ENCODE measurements around the gene CNOT10.

DNA sequence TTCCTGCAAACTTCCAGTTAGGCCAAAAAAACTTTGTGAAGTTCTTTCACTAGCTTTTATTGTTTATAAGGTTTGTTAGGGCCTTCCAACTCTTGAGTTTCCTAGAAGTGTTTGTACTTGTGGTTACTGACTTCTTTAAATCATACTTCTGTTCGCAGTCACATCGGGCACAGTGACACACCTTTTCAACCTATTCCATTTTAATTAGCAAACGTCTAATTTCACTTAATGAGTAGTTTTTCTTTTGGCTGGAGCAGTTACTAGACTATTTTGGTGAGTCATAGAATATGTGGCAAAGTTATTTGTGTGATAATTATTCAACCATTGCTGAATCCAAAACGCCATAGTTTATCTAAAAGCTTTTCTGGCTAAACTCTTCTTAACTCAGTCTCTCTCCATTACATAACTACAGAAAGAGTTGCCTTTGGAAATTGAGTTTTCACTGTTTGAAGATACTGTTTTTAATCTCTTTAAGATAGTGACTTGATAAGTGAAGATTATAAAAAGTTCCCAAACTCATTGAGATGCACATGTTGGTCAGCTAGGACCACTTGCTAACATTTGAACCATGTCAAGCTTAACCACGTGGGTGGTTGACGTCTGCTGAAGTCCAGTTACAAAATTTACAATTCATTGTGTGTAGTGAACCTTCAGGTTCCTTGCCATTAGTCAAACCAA is 21.5 kb downstream of the CNOT10 start:
- TF ChIP-seq, protein P1, sequence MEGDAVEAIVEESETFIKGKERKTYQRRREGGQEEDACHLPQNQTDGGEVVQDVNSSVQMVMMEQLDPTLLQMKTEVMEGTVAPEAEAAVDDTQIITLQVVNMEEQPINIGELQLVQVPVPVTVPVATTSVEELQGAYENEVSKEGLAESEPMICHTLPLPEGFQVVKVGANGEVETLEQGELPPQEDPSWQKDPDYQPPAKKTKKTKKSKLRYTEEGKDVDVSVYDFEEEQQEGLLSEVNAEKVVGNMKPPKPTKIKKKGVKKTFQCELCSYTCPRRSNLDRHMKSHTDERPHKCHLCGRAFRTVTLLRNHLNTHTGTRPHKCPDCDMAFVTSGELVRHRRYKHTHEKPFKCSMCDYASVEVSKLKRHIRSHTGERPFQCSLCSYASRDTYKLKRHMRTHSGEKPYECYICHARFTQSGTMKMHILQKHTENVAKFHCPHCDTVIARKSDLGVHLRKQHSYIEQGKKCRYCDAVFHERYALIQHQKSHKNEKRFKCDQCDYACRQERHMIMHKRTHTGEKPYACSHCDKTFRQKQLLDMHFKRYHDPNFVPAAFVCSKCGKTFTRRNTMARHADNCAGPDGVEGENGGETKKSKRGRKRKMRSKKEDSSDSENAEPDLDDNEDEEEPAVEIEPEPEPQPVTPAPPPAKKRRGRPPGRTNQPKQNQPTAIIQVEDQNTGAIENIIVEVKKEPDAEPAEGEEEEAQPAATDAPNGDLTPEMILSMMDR (IDR thresholded peaks at IDR 0.05) = no peak
- TF ChIP-seq POLR2AphosphoS5 (IDR thresholded peaks at IDR 0.05; ENCODE audit: low read depth, low read length) = no peak
- no peak for TF ChIP-seq SIN3A (IDR thresholded peaks at IDR 0.05; ENCODE audit: borderline replicate concordance, low read depth, low read length)
- no peak for TF ChIP-seq RAD21 (IDR thresholded peaks at IDR 0.05; ENCODE audit: low read length)
- TF ChIP-seq, protein P2, sequence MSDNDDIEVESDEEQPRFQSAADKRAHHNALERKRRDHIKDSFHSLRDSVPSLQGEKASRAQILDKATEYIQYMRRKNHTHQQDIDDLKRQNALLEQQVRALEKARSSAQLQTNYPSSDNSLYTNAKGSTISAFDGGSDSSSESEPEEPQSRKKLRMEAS (IDR thresholded peaks at IDR 0.05; ENCODE audit: low read depth) = no peak
- TF ChIP-seq EP300 (IDR thresholded peaks at IDR 0.05; ENCODE audit: borderline replicate concordance in 1 of 2, low read depth in 1 of 2, low read length in 1 of 2) = no peak
- TF ChIP-seq TAF1 (IDR thresholded peaks at IDR 0.05; ENCODE audit: borderline replicate concordance, low read depth, low read length) = no peak
- TF ChIP-seq GABPA (IDR thresholded peaks at IDR 0.05; ENCODE audit: low read depth) = no peak
- TF ChIP-seq YY1 (IDR thresholded peaks at IDR 0.05; ENCODE audit: low read depth) = no peak
- TF ChIP-seq SMC3 (IDR thresholded peaks at IDR 0.05; ENCODE audit: low read depth, low read length) = no peak
- no peak for TF ChIP-seq EZH2phosphoT487 (IDR thresholded peaks at IDR 0.05; ENCODE audit: borderline replicate concordance, low read depth)
- TF ChIP-seq ELF1 (IDR thresholded peaks at IDR 0.05) = no peak
